ENCODE results near the gene PTRH2.
A peak's percentile ranks its signal among the peaks of the same experiment; 100 is the strongest.

Gene PTRH2

GRCh38 chr17:59668816-59669215, 38.4 kb downstream of the PTRH2 start:
- peak in 1 of 2 donors; percentile 49 for DNase-seq

- DNase-seq: no peak
Measured at GRCh38 chr17:59666235-59666634, 41.0 kb downstream of the PTRH2 start.

- DNase-seq: peak; percentile 88 to 92
Measured at GRCh38 chr17:59656624-59657023, 50.6 kb downstream of the PTRH2 start.

GRCh38 chr17:59652119-59652518, 55.1 kb downstream of the PTRH2 start:
- no peak for DNase-seq

GRCh38 chr17:59651346-59651745, 55.9 kb downstream of the PTRH2 start:
- no peak for DNase-seq

GRCh38 chr17:59650642-59651041, 56.6 kb downstream of the PTRH2 start:
- DNase-seq: no peak

GRCh38 chr17:59649886-59650285, 57.3 kb downstream of the PTRH2 start:
- DNase-seq: no peak
